Fibroblast of lung (primary cell): ENCODE results near the gene HAO2. TPM values are rescaled to one million over a fixed set of nuclear protein-coding genes. Genes with fewer than 3 reads are reported as not detected.

Experiments
- DNase-seq, 2 donors: peaks; one replicate each; pipeline versions ENCODE4 v3.0.0 to v3.0.0-alpha.2; 2010; ENCODE audit warnings: low read depth in 2 of 2
- H2AFZ ChIP-seq: 2 replicates; pipeline ENCODE4 v1.5.1; 2012; ENCODE audit warnings: low read length, control low read depth, inconsistent platforms
- H3K27ac ChIP-seq: 2 replicates; pipeline ENCODE4 v1.5.1; 2011; ENCODE audit warnings: low read length, control low read depth; ENCODE audit not compliant: insufficient read depth
- H3K27me3 ChIP-seq: 2 replicates; pipeline ENCODE4 v1.5.1; 2011; ENCODE audit warnings: mild to moderate bottlenecking, low read length; ENCODE audit not compliant: control insufficient read depth, insufficient read depth
- H3K36me3 ChIP-seq: 2 replicates; pipeline ENCODE4 v1.5.1; 2011; ENCODE audit warnings: low read length; ENCODE audit not compliant: control insufficient read depth, insufficient read depth
- H3K4me1 ChIP-seq: 2 replicates; pipeline ENCODE4 v1.5.1; 2011; ENCODE audit warnings: low read length; ENCODE audit not compliant: control insufficient read depth, insufficient read depth; ENCODE audit errors: extremely low read depth
- H3K4me2 ChIP-seq: 2 replicates; pipeline ENCODE4 v1.5.1; 2011; ENCODE audit warnings: low read length, control low read depth; ENCODE audit not compliant: insufficient read depth; ENCODE audit errors: extremely low read depth
- H3K4me3 ChIP-seq, 4 experiments: fragments of 200-600 bp in 1 of 4; sonication (generic) in 1 of 4; replicated peaks in 1 of 4; 2 replicates each; pipeline ENCODE4 v1.5.1; 2011 to 2016; ENCODE audit warnings: low read length in 4 of 4, low read depth in 3 of 4, mild to moderate bottlenecking in 3 of 4, control low read depth in 2 of 4, inconsistent platforms in 1 of 4, mixed read lengths in 1 of 4; ENCODE audit not compliant: insufficient read depth in 1 of 4; ENCODE audit errors: control extremely low read depth in 1 of 4
- H3K79me2 ChIP-seq: 2 replicates; pipeline ENCODE4 v1.5.1; 2012; ENCODE audit warnings: mild to moderate bottlenecking, low read length, inconsistent platforms; ENCODE audit not compliant: control insufficient read depth, insufficient read depth
- H3K9ac ChIP-seq: 2 replicates; pipeline ENCODE4 v1.5.1; 2011; ENCODE audit warnings: mild to moderate bottlenecking, low read length, control low read depth; ENCODE audit not compliant: insufficient read depth
- H3K9me3 ChIP-seq: 2 replicates; pipeline ENCODE4 v1.5.1; 2012; ENCODE audit warnings: low read depth, low read length; ENCODE audit not compliant: control insufficient read depth, insufficient read depth
- H4K20me1 ChIP-seq: 2 replicates; pipeline ENCODE4 v1.5.1; 2011; ENCODE audit warnings: low read length; ENCODE audit not compliant: control insufficient read depth, insufficient read depth; ENCODE audit errors: extremely low read depth
- EZH2 ChIP-seq: IDR thresholded peaks from 2 replicates; pipeline ENCODE4 v1.5.1; 2012; ENCODE audit warnings: low read length, control low read depth, mild to moderate bottlenecking; ENCODE audit errors: missing control alignments
- polyA plus RNA-seq, 2 donors: library from polyadenylated mRNA; depleted of rRNA in 1 of 2; stranded (reverse) in 1 of 2; unstranded in 1 of 2; fragments of >200 nt; gene quantifications; 2 replicates each; pipeline ENCODE4 v1.2.1, GENCODE V29; 2011 to 2012; ENCODE audit warnings: missing spikeins in 1 of 2
- total RNA-seq: library from RNA; depleted of rRNA; stranded (reverse); fragments of >200 nt; gene quantifications from 2 replicates; pipeline ENCODE4 v1.2.1, GENCODE V29; 2014
- TF ChIP-seq, protein P1 (sequence below), 2 donors: IDR thresholded peaks in 1 of 2; conservative IDR thresholded peaks in 1 of 2; 1 replicate in 1 of 2; 2 replicates in 1 of 2; pipeline ENCODE4 v1.5.1; 2011 to 2012; ENCODE audit warnings: low read length in 2 of 2, control low read depth in 1 of 2, inconsistent platforms in 1 of 2, low read depth in 1 of 2, mild to moderate bottlenecking in 1 of 2

The HAO2 gene
- total and polyA plus RNA-seq, 2 donors (not counting 1 experiment from before 2014, with no cell fraction given): not detected

DNA sequence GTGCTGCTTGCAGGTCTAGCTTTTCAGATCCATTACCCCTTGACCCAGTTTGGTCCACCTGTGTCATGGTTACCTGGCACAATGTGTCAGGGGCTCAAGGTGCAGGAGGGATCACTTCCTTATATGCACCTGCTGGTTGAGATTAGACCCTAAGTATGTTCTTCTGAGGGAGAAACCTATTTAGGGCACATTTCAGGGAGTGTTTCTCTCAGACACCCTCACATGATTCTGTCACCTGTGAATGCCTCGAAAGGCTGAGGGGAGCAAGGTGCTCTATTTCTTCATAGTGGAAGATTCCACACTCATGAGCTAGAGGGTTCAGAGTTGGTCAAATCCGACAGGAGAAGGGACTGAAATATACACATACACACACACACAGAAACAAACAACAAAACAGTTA lies 61.9 kb downstream of the HAO2 start:
- Histone ChIP-seq H3K27ac (no peak overlapping the region), H3K9me3 (no peaks in the 10 kb centered on the region), H2AFZ (no peak overlapping the region), H3K4me2 (no peak overlapping the region), H3K4me3 (no peak overlapping the region), H3K27me3 (no peaks in the 10 kb centered on the region), H4K20me1 (no peaks in the 10 kb centered on the region), H3K79me2 (no peaks in the 10 kb centered on the region), H3K9ac (no peak overlapping the region), H3K4me1 (no peaks in the 10 kb centered on the region), H3K36me3 (no peaks in the 10 kb centered on the region)
- DNase-seq: no peak
- TF ChIP-seq, protein P1, sequence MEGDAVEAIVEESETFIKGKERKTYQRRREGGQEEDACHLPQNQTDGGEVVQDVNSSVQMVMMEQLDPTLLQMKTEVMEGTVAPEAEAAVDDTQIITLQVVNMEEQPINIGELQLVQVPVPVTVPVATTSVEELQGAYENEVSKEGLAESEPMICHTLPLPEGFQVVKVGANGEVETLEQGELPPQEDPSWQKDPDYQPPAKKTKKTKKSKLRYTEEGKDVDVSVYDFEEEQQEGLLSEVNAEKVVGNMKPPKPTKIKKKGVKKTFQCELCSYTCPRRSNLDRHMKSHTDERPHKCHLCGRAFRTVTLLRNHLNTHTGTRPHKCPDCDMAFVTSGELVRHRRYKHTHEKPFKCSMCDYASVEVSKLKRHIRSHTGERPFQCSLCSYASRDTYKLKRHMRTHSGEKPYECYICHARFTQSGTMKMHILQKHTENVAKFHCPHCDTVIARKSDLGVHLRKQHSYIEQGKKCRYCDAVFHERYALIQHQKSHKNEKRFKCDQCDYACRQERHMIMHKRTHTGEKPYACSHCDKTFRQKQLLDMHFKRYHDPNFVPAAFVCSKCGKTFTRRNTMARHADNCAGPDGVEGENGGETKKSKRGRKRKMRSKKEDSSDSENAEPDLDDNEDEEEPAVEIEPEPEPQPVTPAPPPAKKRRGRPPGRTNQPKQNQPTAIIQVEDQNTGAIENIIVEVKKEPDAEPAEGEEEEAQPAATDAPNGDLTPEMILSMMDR (conservative IDR thresholded peaks at IDR 0.05 in 1 of 2, IDR thresholded peaks at IDR 0.05 in 1 of 2; ENCODE audit: low read depth in 1 of 2, low read length in 2 of 2): no peak
- TF ChIP-seq EZH2: no peak

DNA sequence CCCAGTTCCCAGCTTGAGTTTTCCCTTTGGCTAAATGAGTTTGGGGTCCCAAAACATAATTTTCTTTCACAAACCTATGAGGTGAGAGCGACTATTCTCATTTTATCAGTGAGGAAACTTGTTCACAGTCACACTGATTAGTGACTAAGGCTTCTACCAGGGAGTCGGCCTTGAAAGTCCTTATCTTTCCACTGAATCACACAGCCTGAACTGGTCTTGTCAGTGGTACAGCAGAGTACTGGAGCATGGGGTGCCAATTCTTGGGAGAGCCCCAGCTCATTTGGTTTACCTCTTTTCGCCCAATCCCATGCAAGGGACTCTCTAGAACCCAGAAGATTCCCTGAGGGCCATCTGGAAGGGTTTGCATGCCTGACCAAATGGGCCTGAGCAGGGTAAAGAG lies 63.3 kb downstream of the HAO2 start:
- H3K36me3 ChIP-seq: no peaks in the 10 kb centered on the region
- no peaks in the 10 kb centered on the region for H3K27me3 ChIP-seq

DNA sequence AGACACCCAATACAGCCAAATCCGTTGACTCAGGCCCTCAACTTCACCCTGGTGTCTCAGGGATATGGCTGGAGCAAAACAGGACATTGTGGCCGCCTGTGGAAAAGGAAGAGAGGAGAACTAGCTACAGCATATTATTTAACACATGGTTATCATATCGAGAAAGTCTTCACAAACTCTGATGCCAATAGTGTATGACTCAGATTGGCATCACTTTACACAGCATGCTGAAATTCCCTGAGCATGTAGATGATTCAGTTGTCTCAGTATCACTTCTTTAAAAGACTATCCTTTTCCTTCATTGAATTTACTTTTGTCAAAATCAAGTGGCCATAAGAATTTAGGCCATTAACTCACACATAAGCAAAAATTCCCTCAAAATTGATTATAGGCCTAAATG lies 66.5 kb downstream of the HAO2 start:
- Histone ChIP-seq H3K4me2 (no peak overlapping the region), H2AFZ (no peak overlapping the region), H3K9me3 (no peaks in the 10 kb centered on the region), H3K9ac (no peak overlapping the region), H3K4me1 (no peaks in the 10 kb centered on the region), H4K20me1 (no peaks in the 10 kb centered on the region), H3K79me2 (no peaks in the 10 kb centered on the region), H3K27me3 (no peaks in the 10 kb centered on the region), H3K4me3 (no peak overlapping the region), H3K27ac (no peak overlapping the region), H3K36me3 (no peaks in the 10 kb centered on the region)
- TF ChIP-seq, protein P1 (conservative IDR thresholded peaks at IDR 0.05 in 1 of 2, IDR thresholded peaks at IDR 0.05 in 1 of 2; ENCODE audit: low read depth in 1 of 2, low read length in 2 of 2): no peak
- no peak for TF ChIP-seq EZH2
- DNase-seq: no peak

More for the DNA sequence above, 63.3 kb downstream of the HAO2 start:
- Histone ChIP-seq H4K20me1 (no peaks in the 10 kb centered on the region), H3K27ac (no peak overlapping the region), H3K4me1 (no peaks in the 10 kb centered on the region), H3K79me2 (no peaks in the 10 kb centered on the region), H3K4me2 (no peak overlapping the region), H3K9ac (no peak overlapping the region), H3K9me3 (no peaks in the 10 kb centered on the region), H3K4me3 (no peak overlapping the region), H2AFZ (no peak overlapping the region)
- no peak for DNase-seq
- TF ChIP-seq EZH2: no peak
- TF ChIP-seq, protein P1 (conservative IDR thresholded peaks at IDR 0.05 in 1 of 2, IDR thresholded peaks at IDR 0.05 in 1 of 2; ENCODE audit: low read depth in 1 of 2, low read length in 2 of 2): no peak
